HCT116 (cell line): Measurements from ENCODE around the gene ZNF516.

Experiments
- ATF3 ChIP-seq: IDR thresholded peaks from 2 replicates; pipeline ENCODE4 v1.6.1; 2012
- CTCF ChIP-seq, 3 experiments: fragments of 200-600 bp in 1 of 3; sonication (generic) in 1 of 3; IDR thresholded peaks in 2 of 3; conservative IDR thresholded peaks in 1 of 3; 2 replicates each; pipeline ENCODE4 v1.5.1; 2012 to 2017; ENCODE audit warnings: low read depth in 2 of 3, low read length in 2 of 3, antibody characterized with exemption in 1 of 3, borderline replicate concordance in 1 of 3, control low read depth in 1 of 3, mild to moderate bottlenecking in 1 of 3, mixed read lengths in 1 of 3, mixed run types in 1 of 3, moderate library complexity in 1 of 3; ENCODE audit not compliant: insufficient read depth in 1 of 3
- EZH2phosphoT487 ChIP-seq: fragments of 200-600 bp; IDR thresholded peaks from 2 replicates; pipeline ENCODE4 v1.6.1; 2018; ENCODE audit warnings: antibody characterized with exemption, borderline replicate concordance
- MAX ChIP-seq: IDR thresholded peaks from 2 replicates; pipeline ENCODE4 v1.6.1; 2012
- POLR2A ChIP-seq: IDR thresholded peaks from 2 replicates; pipeline ENCODE4 v1.7.0; 2011; ENCODE audit warnings: borderline replicate concordance; ENCODE audit not compliant: insufficient read depth, insufficient read length; ENCODE audit errors: extremely low read depth
- POLR2AphosphoS5 ChIP-seq: IDR thresholded peaks from 2 replicates; pipeline ENCODE4 v1.6.1; 2011; ENCODE audit warnings: mild to moderate bottlenecking, low read depth, low read length, moderate library complexity
- YY1 ChIP-seq: IDR thresholded peaks from 2 replicates; pipeline ENCODE4 v1.6.1; 2011; ENCODE audit warnings: low read length, low read depth, moderate library complexity, mild to moderate bottlenecking; ENCODE audit not compliant: insufficient replicate concordance; ENCODE audit errors: extremely low read depth
- ZNF274 ChIP-seq: fragments of 200-500 bp; sonication (Bioruptor generic); IDR thresholded peaks from 2 replicates; pipeline ENCODE4 v1.6.1; 2014; ENCODE audit warnings: mild to moderate bottlenecking, low read depth, low read length, inconsistent platforms

- TF ChIP-seq CTCF (IDR thresholded peaks at IDR 0.05 in 2 of 3, conservative IDR thresholded peaks at IDR 0.05 in 1 of 3; ENCODE audit: borderline replicate concordance in 1 of 3, insufficient read depth in 1 of 3, low read depth in 2 of 3, low read length in 2 of 3) (no peak), POLR2AphosphoS5 (no peak), POLR2A (no peak), ZNF274 (no peak), YY1 (no peak), EZH2phosphoT487 (no peak), MAX (no peak), ATF3 (no peak)
Observed at GRCh38 chr18:76482267-76482666, 12.8 kb downstream of the ZNF516 start.
